Activated CD4-positive, alpha-beta T cell treated with anti-CD3 and anti-CD28 coated beads, Interleukin-2, amount 10 ng/mL, durations not matched to agents 24 days and 14 days (primary cell): ENCODE results near the gene KRT3. TPM values are rescaled to one million over a fixed set of nuclear protein-coding genes. Genes with fewer than 3 reads are reported as not detected.
"Not testable (repeated sequence)": the region's sequence is repeated elsewhere in the genome, so short reads cannot be mapped to it uniquely, and the experiment has no call there.

Experiments used
- DNase-seq: peaks from one replicate; pipeline ENCODE4 v3.0.0; 2022
- H3K27ac Mint-ChIP-seq: one replicate; pipeline ENCODE4 v1.8.0; 2022; ENCODE audit warnings: mild to moderate bottlenecking, mixed read lengths
- H3K27me3 Mint-ChIP-seq: one replicate; pipeline ENCODE4 v1.8.0; 2022; ENCODE audit warnings: mixed read lengths
- H3K36me3 Mint-ChIP-seq: one replicate; pipeline ENCODE4 v1.8.0; 2022; ENCODE audit warnings: low read depth, mild to moderate bottlenecking, mixed read lengths
- H3K4me1 Mint-ChIP-seq: one replicate; pipeline ENCODE4 v1.8.0; 2021; ENCODE audit warnings: mixed read lengths
- H3K4me3 Mint-ChIP-seq: one replicate; pipeline ENCODE4 v1.8.0; 2022; ENCODE audit warnings: mild to moderate bottlenecking, moderate library complexity, mixed read lengths
- H3K9me3 Mint-ChIP-seq: one replicate; pipeline ENCODE4 v1.8.0; 2021; ENCODE audit warnings: mixed read lengths
- intact Hi-C: fragments of 100-400 bp; cut with micrococcal nuclease; formaldehyde crosslinking; loops from one replicate; pipeline ENCODE4 v1.15.1; 2023
- total RNA-seq: library from RNA; stranded (reverse); gene quantifications from 2 replicates; pipeline ENCODE4 v1.2.3, GENCODE V29; 2022

Gene KRT3
- total RNA-seq, 1 donor from 2014 or later, result 0.14 TPM

GRCh38 chr12:52766351-52767019, 29.4 kb downstream of the KRT3 start:
- no peak overlapping the region for H3K27ac Mint-ChIP-seq
- no peak for DNase-seq
- no peaks in the 10 kb centered on the region for H3K4me1 Mint-ChIP-seq
- H3K27me3 Mint-ChIP-seq, result peaks cover 6% of the 10 kb centered on the region
- H3K36me3 Mint-ChIP-seq, result no peaks in the 10 kb centered on the region
- no peak overlapping the region for H3K4me3 Mint-ChIP-seq
- H3K9me3 Mint-ChIP-seq, result no peaks in the 10 kb centered on the region
- intact Hi-C loops, result no loop called here

- Mint-ChIP-seq H3K27ac (no peak overlapping the region), H3K36me3 (no peaks in the 10 kb centered on the region), H3K9me3 (no peaks in the 10 kb centered on the region), H3K4me1 (no peaks in the 10 kb centered on the region), H3K27me3 (peaks cover 3% of the 10 kb centered on the region), H3K4me3 (no peak overlapping the region)
- intact Hi-C loops, result no loop called here
- no peak for DNase-seq
Observed at GRCh38 chr12:52765702-52766101, 30.2 kb downstream of the KRT3 start.

DNA sequence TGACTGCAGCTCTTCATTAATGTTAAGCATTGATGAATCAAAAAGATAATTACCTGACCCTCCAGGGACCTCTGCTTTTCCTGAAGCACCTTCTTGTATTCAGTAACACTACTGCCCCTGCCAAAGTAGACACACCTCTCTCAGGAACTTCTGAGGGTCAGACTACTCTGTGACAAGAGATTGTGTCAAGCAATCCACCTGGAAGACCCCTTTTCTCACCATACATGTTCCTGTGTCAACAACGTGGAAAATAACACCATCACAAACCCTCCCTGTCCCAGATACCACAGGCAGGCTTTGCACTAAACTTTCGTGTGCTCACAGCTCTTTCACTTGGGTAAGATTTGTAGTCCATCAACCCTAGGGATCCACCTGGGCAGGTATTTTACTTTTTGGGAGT, 31.9 kb downstream of the KRT3 start:
- Mint-ChIP-seq H3K4me3 (no peak overlapping the region), H3K27ac (no peak overlapping the region), H3K4me1 (no peaks in the 10 kb centered on the region), H3K9me3 (no peaks in the 10 kb centered on the region), H3K36me3 (no peaks in the 10 kb centered on the region), H3K27me3 (peaks cover 3% of the 10 kb centered on the region)
- intact Hi-C loops, result no loop called here
- DNase-seq, result no peak

DNA sequence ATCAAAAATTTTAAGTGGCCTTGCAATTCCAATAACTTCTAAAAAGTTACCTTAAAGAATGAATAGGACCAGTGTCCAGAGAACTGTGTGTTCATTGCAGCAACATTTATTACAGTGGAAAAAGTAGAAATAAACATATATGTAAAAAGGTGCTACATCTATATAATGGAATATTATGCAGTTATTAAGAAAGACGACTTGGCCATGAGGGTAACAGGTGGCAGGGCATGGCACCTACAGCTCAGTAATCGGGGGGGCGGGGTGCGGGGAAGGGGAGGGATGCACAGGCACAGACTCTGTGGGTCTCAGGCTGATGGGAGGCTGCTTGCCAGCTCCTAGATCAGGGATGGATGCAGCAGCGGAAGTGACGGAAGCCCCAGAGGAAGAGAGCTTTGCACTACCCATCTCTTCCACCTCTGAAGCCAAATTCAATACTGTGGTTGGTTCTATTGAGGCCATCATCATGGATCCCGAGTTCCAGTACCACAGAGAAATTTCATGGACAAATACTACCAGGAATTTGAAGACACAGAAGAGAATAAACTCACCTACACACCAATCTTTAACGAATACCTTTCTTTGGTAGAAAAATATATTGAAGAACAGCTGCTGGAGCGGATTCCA, 32.8 kb downstream of the KRT3 start:
- Mint-ChIP-seq H3K9me3 (no peaks in the 10 kb centered on the region), H3K27me3 (peaks cover 5% of the 10 kb centered on the region), H3K27ac (no peak overlapping the region), H3K4me1 (no peaks in the 10 kb centered on the region), H3K36me3 (no peaks in the 10 kb centered on the region), H3K4me3 (no peak overlapping the region)
- intact Hi-C loops, result no loop called here
- no peak for DNase-seq

- H3K4me3 Mint-ChIP-seq, result no peak overlapping the region
- H3K36me3 Mint-ChIP-seq, result no peaks in the 10 kb centered on the region
- H3K27me3 Mint-ChIP-seq, result peaks cover 5% of the 10 kb centered on the region
- H3K4me1 Mint-ChIP-seq, result no peaks in the 10 kb centered on the region
- H3K9me3 Mint-ChIP-seq, result no peaks in the 10 kb centered on the region
- no peak overlapping the region for H3K27ac Mint-ChIP-seq
- intact Hi-C loops, result no loop called here
- no peak for DNase-seq
Observed at GRCh38 chr12:52761802-52762201, 34.1 kb downstream of the KRT3 start.

- H3K27ac Mint-ChIP-seq, DNase-seq, H3K36me3 Mint-ChIP-seq, H3K4me3 Mint-ChIP-seq, H3K27me3 Mint-ChIP-seq, intact Hi-C loops, H3K4me1 Mint-ChIP-seq, H3K9me3 Mint-ChIP-seq: not testable (repeated sequence)
Observed at GRCh38 chr12:52761218-52761617, 34.7 kb downstream of the KRT3 start.

DNA sequence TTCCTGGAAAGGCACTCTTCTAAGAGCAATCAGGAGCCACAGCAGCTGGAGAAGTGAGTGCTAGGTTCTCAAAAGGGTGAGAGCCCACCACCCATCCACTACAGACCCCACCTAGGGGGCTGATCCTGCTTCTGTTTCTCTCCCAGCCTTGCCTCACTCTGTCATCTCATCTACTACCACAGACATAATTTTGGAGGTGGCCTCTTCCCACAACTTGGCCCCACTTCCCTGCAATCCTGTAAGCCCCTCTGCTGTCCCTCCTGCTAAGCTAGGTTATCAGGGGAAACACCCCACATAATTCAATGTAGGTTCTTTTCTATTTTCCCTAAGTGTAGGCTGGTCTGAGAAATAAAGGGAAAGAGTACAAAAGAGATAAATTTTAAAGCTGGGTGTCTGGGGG, 35.3 kb downstream of the KRT3 start:
- intact Hi-C loops, result no loop called here
- Mint-ChIP-seq H3K27ac (no peak overlapping the region), H3K27me3 (peaks cover 5% of the 10 kb centered on the region), H3K36me3 (no peaks in the 10 kb centered on the region), H3K4me1 (no peaks in the 10 kb centered on the region), H3K4me3 (no peak overlapping the region), H3K9me3 (no peaks in the 10 kb centered on the region)
- DNase-seq, result no peak

- H3K4me1 Mint-ChIP-seq, result no peaks in the 10 kb centered on the region
- no peak for DNase-seq
- peaks cover 2% of the 10 kb centered on the region for H3K27me3 Mint-ChIP-seq
- H3K4me3 Mint-ChIP-seq, result no peak overlapping the region
- no peak overlapping the region for H3K27ac Mint-ChIP-seq
- H3K9me3 Mint-ChIP-seq, result no peaks in the 10 kb centered on the region
- intact Hi-C loops, result no loop called here
- no peaks in the 10 kb centered on the region for H3K36me3 Mint-ChIP-seq
Observed at GRCh38 chr12:52759695-52760094, 36.2 kb downstream of the KRT3 start.

DNA sequence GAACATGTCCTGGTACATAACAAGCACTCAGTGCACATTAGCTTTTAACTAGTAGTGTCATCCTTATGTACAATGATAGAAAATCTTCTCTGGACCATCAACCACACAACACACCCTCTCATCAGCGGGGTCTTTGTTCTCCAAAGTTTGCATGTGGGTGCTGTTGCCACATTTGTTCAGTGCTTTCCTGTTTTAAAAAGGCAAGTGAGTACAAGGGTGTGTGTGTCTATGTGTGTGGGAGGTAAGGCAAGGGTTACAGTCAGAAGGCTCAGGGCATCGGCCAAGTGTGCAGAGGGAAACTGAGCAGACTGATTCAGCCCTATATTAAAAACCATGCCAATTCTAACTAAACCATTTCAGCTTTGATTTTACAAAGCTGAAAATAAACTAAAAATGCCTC, 36.7 kb downstream of the KRT3 start:
- intact Hi-C loops, result no loop called here
- Mint-ChIP-seq H3K27me3 (peaks cover 2% of the 10 kb centered on the region), H3K4me1 (no peaks in the 10 kb centered on the region), H3K27ac (no peak overlapping the region), H3K4me3 (no peak overlapping the region), H3K9me3 (no peaks in the 10 kb centered on the region), H3K36me3 (no peaks in the 10 kb centered on the region)
- no peak for DNase-seq

DNA sequence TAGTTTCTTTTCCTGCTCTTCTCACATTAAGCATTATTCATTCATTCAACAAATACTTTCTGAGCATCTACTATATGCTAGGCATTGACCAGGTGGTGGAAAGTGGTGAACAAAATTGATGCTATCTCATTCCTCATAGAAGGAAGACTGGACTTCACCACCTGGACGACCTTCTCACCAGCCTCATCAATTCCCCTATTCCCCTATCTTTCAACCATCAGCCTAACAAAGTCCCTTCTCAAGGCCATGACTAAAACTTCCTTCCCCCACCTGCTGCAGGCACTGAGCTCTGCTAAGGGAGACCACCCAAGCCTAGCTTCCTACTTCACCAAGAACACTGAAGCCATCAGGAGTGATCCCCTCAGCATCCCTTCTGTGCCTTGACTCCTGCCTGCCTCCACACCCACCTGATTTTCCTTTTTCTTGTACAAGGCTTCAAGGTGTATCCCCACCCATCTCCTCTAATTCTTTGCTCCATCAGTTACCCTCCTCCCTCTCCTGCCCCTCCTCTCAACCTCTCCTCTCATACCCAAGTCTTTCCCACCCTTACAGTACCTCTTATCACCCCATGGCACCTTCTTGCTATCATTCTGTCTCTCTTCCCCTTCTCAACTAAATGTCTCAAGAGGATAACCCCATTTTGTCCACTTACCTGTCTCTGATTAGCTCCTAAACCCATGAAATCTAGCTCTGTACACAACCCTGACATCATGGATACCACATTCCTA, 38.3 kb downstream of the KRT3 start:
- no peak for DNase-seq
- Mint-ChIP-seq H3K4me1 (no peaks in the 10 kb centered on the region), H3K9me3 (no peaks in the 10 kb centered on the region), H3K27ac (no peak overlapping the region), H3K36me3 (no peaks in the 10 kb centered on the region), H3K27me3 (peaks cover 2% of the 10 kb centered on the region), H3K4me3 (no peak overlapping the region)
- intact Hi-C loops, result no loop called here

- Mint-ChIP-seq H3K36me3 (no peaks in the 10 kb centered on the region), H3K4me3 (no peak overlapping the region), H3K4me1 (no peaks in the 10 kb centered on the region), H3K27me3 (peaks cover 2% of the 10 kb centered on the region), H3K9me3 (no peaks in the 10 kb centered on the region), H3K27ac (no peak overlapping the region)
- intact Hi-C loops, result no loop called here
- no peak for DNase-seq
Observed at GRCh38 chr12:52756281-52756960, 39.5 kb downstream of the KRT3 start.

DNA sequence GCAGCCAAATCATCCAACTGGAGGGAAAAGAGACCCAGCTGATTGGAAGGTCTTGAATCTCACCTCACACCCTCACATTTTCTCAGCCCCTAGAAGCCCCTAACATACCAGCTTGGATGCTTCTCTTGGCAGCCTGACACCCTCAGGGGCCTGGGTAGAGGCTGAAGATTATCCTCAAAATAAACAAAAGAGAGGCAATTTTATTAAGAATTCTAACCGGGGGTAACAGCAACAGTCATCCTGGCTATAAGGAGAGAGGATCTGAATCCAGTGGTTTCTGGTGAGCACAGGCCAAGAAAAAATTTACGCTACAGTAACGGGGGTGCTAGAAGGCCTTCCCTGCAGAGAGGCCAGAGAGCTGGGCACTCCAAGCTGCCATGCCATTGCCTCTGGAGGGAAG, 40.4 kb downstream of the KRT3 start:
- no peak overlapping the region for H3K27ac Mint-ChIP-seq

GRCh38 chr12:52754135-52754534, 41.8 kb downstream of the KRT3 start:
- DNase-seq, result no peak
- Mint-ChIP-seq H3K4me3 (no peak overlapping the region), H3K36me3 (no peaks in the 10 kb centered on the region), H3K27me3 (peaks cover 14% of the 10 kb centered on the region), H3K27ac (no peak overlapping the region), H3K9me3 (no peaks in the 10 kb centered on the region), H3K4me1 (peaks cover 1% of the 10 kb centered on the region)
- intact Hi-C loops, result no loop called here

More for the DNA sequence above, 40.4 kb downstream of the KRT3 start:
- no peaks in the 10 kb centered on the region for H3K36me3 Mint-ChIP-seq
- H3K4me3 Mint-ChIP-seq, result no peak overlapping the region
- H3K4me1 Mint-ChIP-seq, result peaks cover under 1% of the 10 kb centered on the region
- intact Hi-C loops, result no loop called here
- no peaks in the 10 kb centered on the region for H3K9me3 Mint-ChIP-seq
- H3K27me3 Mint-ChIP-seq, result peaks cover 8% of the 10 kb centered on the region
- DNase-seq, result no peak

- H3K27ac Mint-ChIP-seq, result no peak overlapping the region
- H3K9me3 Mint-ChIP-seq, result no peaks in the 10 kb centered on the region
- H3K4me1 Mint-ChIP-seq, result peaks cover 5% of the 10 kb centered on the region
- no peaks in the 10 kb centered on the region for H3K36me3 Mint-ChIP-seq
- DNase-seq, result no peak
- intact Hi-C loops, result no loop called here
- no peak overlapping the region for H3K4me3 Mint-ChIP-seq
- peaks cover 12% of the 10 kb centered on the region for H3K27me3 Mint-ChIP-seq
Observed at GRCh38 chr12:52753283-52753682, 42.6 kb downstream of the KRT3 start.
